K562 (cell line): ENCODE results near the gene DAB1. TPM values are rescaled to one million over a fixed set of nuclear protein-coding genes. Genes with fewer than 3 reads are reported as not detected.

ENCODE experiments used
- ATAC-seq: fragments of 200-7000 bp; cut with Tn5 transposase; 3 replicates; pipeline ENCODE4 v1.9.1; 2020; ENCODE audit warnings: moderate library complexity
- BruUV-seq: library from RNA; stranded (reverse); fragments of 400-500 nt; replicated peaks from 2 replicates; lab custom pipeline; 2021; lab: Mats Ljungman, UMichigan
- CTCF ChIA-PET: fragments of 300-600 bp; formaldehyde crosslinking; extraction: SDS; loops from one replicate; lab custom pipeline; 2021; ENCODE audit warnings: low intra/inter-chr PET ratio; lab: Yijun Ruan, JAX
- POLR2A ChIA-PET: fragments of 300-600, 350-650 bp; sonication (Branson Sonifier 250); formaldehyde crosslinking; extraction: SDS; loops from one replicate; lab custom pipeline; 2021; ENCODE audit warnings: antibody characterized with exemption, inconsistent platforms; lab: Yijun Ruan, JAX
- DNase-seq, 4 experiments: peaks; one replicate each; pipeline versions ENCODE4 v3.0.0 to v3.0.0-alpha.2; 2011 to 2018; ENCODE audit warnings: low spot score in 3 of 4, mixed read lengths in 3 of 4; ENCODE audit errors: extremely low read depth in 1 of 4
- FAIRE-seq: peaks from 2 replicates; lab custom pipeline; 2011; peaks lifted over from hg19 to GRCh38; lab: Jason Lieb, UNC
- H2AFZ ChIP-seq: 2 replicates; pipeline ENCODE4 v1.6.0; 2011; ENCODE audit warnings: low read depth, low read length, control low read depth, inconsistent platforms
- H3K27ac ChIP-seq: fragments of 200-600 bp; 3 replicates; pipeline ENCODE4 v1.8.0; 2011; ENCODE audit warnings: low read depth, mild to moderate bottlenecking, control low read depth, inconsistent platforms, low read length, moderate library complexity, mixed read lengths; ENCODE audit errors: extremely low read depth
- H3K27me3 ChIP-seq, 2 experiments: fragments of 300-600 bp in 1 of 2; 2 replicates in 1 of 2; 3 replicates in 1 of 2; pipeline versions ENCODE4 v1.6.0 to v1.8.0; 2011; ENCODE audit warnings: inconsistent platforms in 2 of 2, low read length in 2 of 2, mild to moderate bottlenecking in 1 of 2, mixed read lengths in 1 of 2, moderate library complexity in 1 of 2; ENCODE audit not compliant: control insufficient read depth in 2 of 2, insufficient read depth in 2 of 2
- H3K36me3 ChIP-seq: fragments of 300-600 bp; 3 replicates; pipeline ENCODE4 v1.8.0; 2011; ENCODE audit warnings: mild to moderate bottlenecking, low read length, inconsistent platforms; ENCODE audit not compliant: control insufficient read depth, insufficient read depth
- H3K4me1 ChIP-seq, 2 experiments: fragments of 200-600 bp in 1 of 2; replicated peaks in 1 of 2; 2 replicates in 1 of 2; 3 replicates in 1 of 2; pipeline versions ENCODE4 v1.5.1 to v1.8.0; 2011; ENCODE audit warnings: inconsistent platforms in 2 of 2, low read length in 2 of 2, mild to moderate bottlenecking in 1 of 2, mixed read lengths in 1 of 2, moderate library complexity in 1 of 2; ENCODE audit not compliant: control insufficient read depth in 2 of 2, insufficient read depth in 2 of 2
- H3K4me2 ChIP-seq: 2 replicates; pipeline ENCODE4 v1.6.1; 2011; ENCODE audit warnings: low read length, control low read depth, inconsistent platforms, mixed read lengths; ENCODE audit not compliant: insufficient read depth
- H3K4me3 ChIP-seq: fragments of 200-600 bp; sonication (generic), shearing (Covaris generic); 2 replicates; pipeline ENCODE4 v1.5.1; 2016; ENCODE audit warnings: control low read depth, inconsistent platforms
- H3K79me2 ChIP-seq: fragments of 200-600 bp; 3 replicates; pipeline ENCODE4 v1.8.0; 2011; ENCODE audit warnings: low read length, inconsistent platforms; ENCODE audit not compliant: control insufficient read depth, insufficient read depth
- H3K9ac ChIP-seq, 2 experiments: 2 replicates each; pipeline versions ENCODE4 v1.6.0 to v1.6.1; 2011; ENCODE audit warnings: low read depth in 2 of 2, low read length in 2 of 2, control low read depth in 1 of 2, inconsistent platforms in 1 of 2, mild to moderate bottlenecking in 1 of 2, mixed read lengths in 1 of 2; ENCODE audit not compliant: insufficient read depth in 1 of 2
- H3K9me1 ChIP-seq: one replicate; pipeline ENCODE4 v1.6.0; 2011; ENCODE audit warnings: inconsistent platforms, mild to moderate bottlenecking, low read length, moderate library complexity; ENCODE audit not compliant: control insufficient read depth, insufficient read depth
- H3K9me3 ChIP-seq: replicated peaks from 2 replicates; pipeline ENCODE4 v1.5.1; 2011; ENCODE audit warnings: low read depth, low read length, inconsistent platforms; ENCODE audit not compliant: control insufficient read depth, insufficient read depth
- H4K20me1 ChIP-seq: replicated peaks from 2 replicates; pipeline ENCODE4 v1.6.1; 2011; ENCODE audit warnings: low read length, inconsistent platforms, mixed read lengths; ENCODE audit not compliant: control insufficient read depth, insufficient read depth
- CAMTA2 ChIP-seq: fragments of 250-450 bp; sonication (Bioruptor Pico); conservative IDR thresholded peaks from 2 replicates; pipeline ENCODE4 v1.5.1; 2022
- CBX5 ChIP-seq: IDR thresholded peaks from 2 replicates; pipeline ENCODE4 v1.6.1; 2014; ENCODE audit warnings: low read depth, borderline replicate concordance
- CREB3L1 ChIP-seq: fragments of 450-650 bp; IDR thresholded peaks from 2 replicates; pipeline ENCODE4 v1.6.1; 2014; ENCODE audit warnings: low read depth, mild to moderate bottlenecking, moderate library complexity, borderline replicate concordance
- CSDE1 ChIP-seq, 2 experiments: fragments of 450-650 bp; IDR thresholded peaks; 2 replicates each; pipeline ENCODE4 v1.6.1; 2016; ENCODE audit warnings: mild to moderate bottlenecking in 1 of 2
- HCFC1 ChIP-seq: IDR thresholded peaks from 2 replicates; pipeline ENCODE4 v1.6.1; 2012; ENCODE audit warnings: low read depth, low read length, improper control_type of control experiment
- HNRNPK ChIP-seq: fragments of 200-400 bp; formaldehyde crosslinking; IDR thresholded peaks from one replicate; pipeline ENCODE4 v1.6.1; 2018; ENCODE audit warnings: mild to moderate bottlenecking, low read depth, low read length; ENCODE audit not compliant: poor library complexity, severe bottlenecking
- NCOA2 ChIP-seq, 2 experiments: fragments of 450-650 bp; IDR thresholded peaks; 2 replicates each; pipeline ENCODE4 v1.6.1; 2018; ENCODE audit warnings: mild to moderate bottlenecking in 2 of 2, moderate library complexity in 1 of 2; ENCODE audit not compliant: partially characterized antibody in 2 of 2
- NFXL1 ChIP-seq: fragments of 450-650 bp; formaldehyde crosslinking; IDR thresholded peaks from 2 replicates; pipeline ENCODE4 v1.4.0; 2021; ENCODE audit warnings: mild to moderate bottlenecking
- POLR2H ChIP-seq: IDR thresholded peaks from 2 replicates; pipeline ENCODE4 v1.6.1; 2016; ENCODE audit warnings: missing genetic modification characterization, low read depth, mild to moderate bottlenecking, control low read depth, missing compliant biosample characterization, moderate library complexity
- RUNX1 ChIP-seq: sonication (generic); IDR thresholded peaks from 2 replicates; pipeline ENCODE4 v1.6.1; 2016; ENCODE audit warnings: antibody characterized with exemption, low read depth
- SRF ChIP-seq, 2 experiments: fragments of 250-450, 450-650 bp in 1 of 2; sonication (Bioruptor Pico) in 1 of 2; sonication (generic) in 1 of 2; formaldehyde crosslinking; IDR thresholded peaks; 2 replicates each; pipeline versions ENCODE4 v1.5.0 to v1.5.1; 2020 to 2022; ENCODE audit warnings: mild to moderate bottlenecking in 1 of 2, missing genetic modification reagents in 1 of 2
- TCFL5 ChIP-seq: fragments of 250-450 bp; sonication (Bioruptor Pico); conservative IDR thresholded peaks from 2 replicates; pipeline ENCODE4 v1.6.1; 2021; ENCODE audit warnings: mild to moderate bottlenecking, moderate library complexity, matching md5 sums
- WGBS: fragments of 100-300 bp; shearing (Covaris generic); methylation state at CpG from one replicate; pipeline ENCODE4 v1.1.6; 2016; ENCODE audit warnings: low coverage, mixed read lengths; ENCODE audit not compliant: insufficient coverage; ENCODE audit errors: missing lambda C conversion rate; 5-methylcytosine and 5-hydroxymethylcytosine counted together
- in situ Hi-C: fragments of 300-500 bp; cut with MboI; formaldehyde crosslinking; loops from 4 replicates; pipeline ENCODE4 v1.15.0; 2018; ENCODE audit warnings: inconsistent platforms, mixed read lengths
- intact Hi-C: fragments of 100-400 bp; cut with micrococcal nuclease; formaldehyde crosslinking; loops from 2 replicates; pipeline ENCODE4 v1.14.2; 2022
- polyA plus RNA-seq, 8 experiments: library from polyadenylated mRNA; depleted of rRNA in 4 of 8; stranded (reverse) in 5 of 8; unstranded in 3 of 8; fragments of >200 nt; fragmentation: Nextera tagmentation in 2 of 8; fragmentation: Illumina TruSeq in 1 of 8; extraction: Ambion mirVana in 2 of 8; extraction: Trizol in 1 of 8; gene quantifications; 2 replicates each; pipeline versions ENCODE4 v1.2.1 to v1.2.3, GENCODE V29; 2011 to 2014; ENCODE audit warnings: inconsistent platforms in 1 of 8, missing spikeins in 1 of 8
- total RNA-seq, 7 experiments: library from RNA; depleted of rRNA in 6 of 7; stranded (reverse); fragments of >200 nt in 6 of 7; fragmentation: Illumina TruSeq in 2 of 7; extraction: Trizol in 2 of 7; gene quantifications; 2 replicates each; pipeline versions ENCODE4 v1.2.1 to v1.2.3, GENCODE V29; 2011 to 2021; ENCODE audit warnings: low replicate concordance in 1 of 7
- TF ChIP-seq, protein P1 (sequence below): sonication (generic); formaldehyde crosslinking; IDR thresholded peaks from 2 replicates; pipeline ENCODE4 v1.8.0; 2023; ENCODE audit warnings: missing genetic modification reagents, mild to moderate bottlenecking, borderline replicate concordance

DAB1 gene
- total and polyA plus RNA-seq, 9 of the 15 experiments (the other 6 are each of a cell fraction or from before 2014, with no cell fraction given) = not detected

- WGBS = 0% methylated on average over 4 of the region's 4 CpGs
- no peak for DNase-seq
- Histone ChIP-seq H3K36me3 (no peaks in the 10 kb centered on the region), H2AFZ (no peak overlapping the region), H3K4me1 (no peaks in the 10 kb centered on the region), H3K4me3 (no peak overlapping the region), H3K9me3 (no peaks in the 10 kb centered on the region), H4K20me1 (no peaks in the 10 kb centered on the region), H3K4me2 (no peak overlapping the region), H3K27me3 (peaks cover 0 to 6% of the 10 kb centered on the region in 2 experiments; a peak in 2 of 5 replicates), H3K9me1 (no peaks in the 10 kb centered on the region), H3K9ac (no peak overlapping the region), H3K27ac (no peak overlapping the region), H3K79me2 (no peaks in the 10 kb centered on the region)
- ChIA-PET POLR2A (no interaction called here), CTCF (no interaction called here)
- intact Hi-C loops = no loop called here
- no TSS peak for BruUV-seq
- in situ Hi-C loops = no loop called here
- no peak for ATAC-seq
- FAIRE-seq = no peak
- TF ChIP-seq RUNX1 (no peak), SRF (CRISPR knock-in tag; IDR thresholded peaks at IDR 0.05) (no peak), CAMTA2 (CRISPR knock-in tag) (no peak), NCOA2 (IDR thresholded peaks at IDR 0.05; ENCODE audit: partially characterized antibody in 2 of 2) (no peak), CSDE1 (IDR thresholded peaks at IDR 0.05) (no peak), HCFC1 (no peak), CBX5 (no peak), HNRNPK (no peak), POLR2H (no peak), TCFL5 (CRISPR knock-in tag) (no peak), NFXL1 (CRISPR knock-in tag) (no peak), CREB3L1 (no peak)
- TF ChIP-seq, protein P1, sequence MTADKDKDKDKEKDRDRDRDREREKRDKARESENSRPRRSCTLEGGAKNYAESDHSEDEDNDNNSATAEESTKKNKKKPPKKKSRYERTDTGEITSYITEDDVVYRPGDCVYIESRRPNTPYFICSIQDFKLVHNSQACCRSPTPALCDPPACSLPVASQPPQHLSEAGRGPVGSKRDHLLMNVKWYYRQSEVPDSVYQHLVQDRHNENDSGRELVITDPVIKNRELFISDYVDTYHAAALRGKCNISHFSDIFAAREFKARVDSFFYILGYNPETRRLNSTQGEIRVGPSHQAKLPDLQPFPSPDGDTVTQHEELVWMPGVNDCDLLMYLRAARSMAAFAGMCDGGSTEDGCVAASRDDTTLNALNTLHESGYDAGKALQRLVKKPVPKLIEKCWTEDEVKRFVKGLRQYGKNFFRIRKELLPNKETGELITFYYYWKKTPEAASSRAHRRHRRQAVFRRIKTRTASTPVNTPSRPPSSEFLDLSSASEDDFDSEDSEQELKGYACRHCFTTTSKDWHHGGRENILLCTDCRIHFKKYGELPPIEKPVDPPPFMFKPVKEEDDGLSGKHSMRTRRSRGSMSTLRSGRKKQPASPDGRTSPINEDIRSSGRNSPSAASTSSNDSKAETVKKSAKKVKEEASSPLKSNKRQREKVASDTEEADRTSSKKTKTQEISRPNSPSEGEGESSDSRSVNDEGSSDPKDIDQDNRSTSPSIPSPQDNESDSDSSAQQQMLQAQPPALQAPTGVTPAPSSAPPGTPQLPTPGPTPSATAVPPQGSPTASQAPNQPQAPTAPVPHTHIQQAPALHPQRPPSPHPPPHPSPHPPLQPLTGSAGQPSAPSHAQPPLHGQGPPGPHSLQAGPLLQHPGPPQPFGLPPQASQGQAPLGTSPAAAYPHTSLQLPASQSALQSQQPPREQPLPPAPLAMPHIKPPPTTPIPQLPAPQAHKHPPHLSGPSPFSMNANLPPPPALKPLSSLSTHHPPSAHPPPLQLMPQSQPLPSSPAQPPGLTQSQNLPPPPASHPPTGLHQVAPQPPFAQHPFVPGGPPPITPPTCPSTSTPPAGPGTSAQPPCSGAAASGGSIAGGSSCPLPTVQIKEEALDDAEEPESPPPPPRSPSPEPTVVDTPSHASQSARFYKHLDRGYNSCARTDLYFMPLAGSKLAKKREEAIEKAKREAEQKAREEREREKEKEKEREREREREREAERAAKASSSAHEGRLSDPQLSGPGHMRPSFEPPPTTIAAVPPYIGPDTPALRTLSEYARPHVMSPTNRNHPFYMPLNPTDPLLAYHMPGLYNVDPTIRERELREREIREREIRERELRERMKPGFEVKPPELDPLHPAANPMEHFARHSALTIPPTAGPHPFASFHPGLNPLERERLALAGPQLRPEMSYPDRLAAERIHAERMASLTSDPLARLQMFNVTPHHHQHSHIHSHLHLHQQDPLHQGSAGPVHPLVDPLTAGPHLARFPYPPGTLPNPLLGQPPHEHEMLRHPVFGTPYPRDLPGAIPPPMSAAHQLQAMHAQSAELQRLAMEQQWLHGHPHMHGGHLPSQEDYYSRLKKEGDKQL = no peak
Observed at GRCh38 chr1:56995414-56996100, 428.3 kb downstream of the DAB1 start.
